SKM-1 (cell line): ENCODE results near the gene HOOK2.

Experiments used
- DNase-seq: peaks from one replicate; lab custom pipeline; 2025; ENCODE audit not compliant: unreplicated experiment; lab: John Stamatoyannopoulos, UW

The HOOK2 gene

DNA sequence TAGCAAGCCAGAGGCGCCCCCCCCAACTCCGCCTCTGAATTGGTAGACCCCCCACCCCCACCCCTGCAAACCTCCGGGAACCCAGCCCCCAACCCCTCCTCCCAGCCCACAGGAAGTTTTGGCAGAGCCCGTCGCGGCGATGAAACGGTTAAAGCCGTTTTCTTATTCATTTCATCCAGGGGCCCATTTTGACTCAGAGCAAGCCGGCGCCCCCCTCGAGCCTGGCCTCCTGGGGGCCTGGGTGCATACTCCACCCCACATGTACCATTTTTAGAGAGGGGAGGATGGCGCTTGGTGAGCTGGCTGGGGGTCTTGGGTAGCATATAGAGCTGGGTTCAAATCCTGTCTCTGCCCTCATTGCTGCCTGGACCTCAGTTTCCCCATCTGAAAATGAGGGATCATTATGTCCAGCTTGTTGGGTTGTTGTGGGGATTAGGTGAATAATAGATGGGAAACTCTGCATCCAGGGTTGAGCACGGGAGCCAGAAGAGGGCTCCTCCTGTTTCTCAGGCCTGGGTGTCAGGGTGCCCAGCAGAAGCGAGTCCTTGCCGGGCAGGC is 8.0 kb upstream of the HOOK2 start:
- DNase-seq, result no peak

- no peak for DNase-seq
These were observed 7.3 kb upstream of the HOOK2 start for GRCh38 chr19:12782424-12783290.

GRCh38 chr19:12782174-12782423 is 6.7 kb upstream of the HOOK2 start:
- DNase-seq, result no peak

DNA sequence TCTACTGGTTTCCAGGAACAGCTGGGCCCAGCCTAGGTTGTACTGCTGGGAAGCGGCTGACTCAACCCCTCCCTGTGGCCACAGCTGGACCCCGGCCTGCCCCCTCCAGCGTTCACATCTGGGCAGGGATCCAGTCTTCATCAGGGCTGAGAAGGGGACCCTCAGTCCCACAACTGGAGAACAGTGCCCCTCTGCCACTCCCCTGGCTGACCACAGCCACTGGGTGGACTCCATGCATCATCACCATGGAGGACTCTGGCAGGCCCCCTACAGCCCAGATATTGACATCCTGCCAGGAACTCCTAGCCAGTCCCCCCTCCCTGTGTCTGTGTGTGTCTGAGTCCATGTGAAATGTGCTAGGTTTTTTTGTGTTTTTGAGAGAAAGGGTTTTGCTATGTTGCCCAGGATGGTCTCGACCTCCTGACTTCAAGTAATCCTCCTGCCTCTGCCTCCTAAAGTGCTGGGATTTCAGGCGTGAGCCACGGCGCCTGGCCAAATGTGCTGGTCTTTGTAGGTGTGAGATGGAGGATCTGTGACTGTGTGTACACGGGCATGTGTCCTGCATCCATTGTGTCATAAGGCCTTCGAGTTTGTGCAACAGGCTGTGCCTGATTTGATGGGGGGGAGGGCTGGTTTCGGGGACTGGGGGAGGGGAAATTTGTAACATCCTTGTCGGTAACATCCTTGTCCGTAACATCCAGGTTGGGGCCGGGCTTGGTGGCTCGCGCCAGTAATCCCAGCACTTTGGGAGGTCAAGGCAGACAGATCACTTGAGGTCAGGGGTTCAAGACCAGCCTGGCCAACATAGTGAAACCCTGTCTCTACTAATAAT is 4.0 kb upstream of the HOOK2 start:
- no peak for DNase-seq

DNA sequence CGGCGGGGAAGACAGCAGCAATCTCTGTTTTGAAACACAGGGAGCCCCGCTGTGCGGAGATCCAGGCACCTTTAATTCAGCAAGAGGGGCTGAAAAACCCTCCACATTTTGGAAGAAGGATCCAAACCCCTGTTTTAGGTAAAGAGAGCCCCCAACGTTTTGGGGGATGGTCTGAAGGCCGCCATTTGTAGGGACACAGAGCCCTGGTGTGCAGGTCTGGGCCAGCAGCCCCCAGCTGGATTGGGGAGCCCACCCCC is 3.5 kb upstream of the HOOK2 start:
- DNase-seq, result no peak

GRCh38 chr19:12778017-12778904 is 2.9 kb upstream of the HOOK2 start:
- DNase-seq, result no peak

- DNase-seq, result peak; percentile 60
These were observed 2.1 kb upstream of the HOOK2 start for GRCh38 chr19:12777217-12778016.

GRCh38 chr19:12773571-12773970 is 1.8 kb downstream of the HOOK2 start:
- no peak for DNase-seq

DNA sequence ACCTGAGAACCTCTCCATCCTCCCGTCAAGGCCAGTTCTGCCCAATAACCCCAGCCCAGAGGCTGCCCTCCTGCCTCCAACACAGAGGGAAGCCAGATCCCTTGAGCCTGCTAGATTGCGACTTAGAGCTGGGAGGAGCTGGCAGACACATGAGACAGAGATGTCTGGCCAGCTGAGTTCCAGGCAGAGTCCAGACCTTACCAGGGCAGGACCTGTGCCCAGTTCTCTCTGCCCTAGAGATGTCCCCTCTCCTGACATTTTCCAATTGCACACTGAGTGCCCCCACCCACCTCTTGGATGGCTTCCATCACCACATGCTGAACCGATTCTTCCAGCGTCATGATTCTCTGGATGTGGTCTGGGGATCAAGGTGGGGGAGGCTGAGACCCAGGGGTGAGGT is 3.0 kb downstream of the HOOK2 start:
- no peak for DNase-seq

- DNase-seq, result no peak
These were observed 4.4 kb downstream of the HOOK2 start for GRCh38 chr19:12770922-12771321.

- no peak for DNase-seq
These were observed 5.7 kb downstream of the HOOK2 start for GRCh38 chr19:12769689-12770088.

DNA sequence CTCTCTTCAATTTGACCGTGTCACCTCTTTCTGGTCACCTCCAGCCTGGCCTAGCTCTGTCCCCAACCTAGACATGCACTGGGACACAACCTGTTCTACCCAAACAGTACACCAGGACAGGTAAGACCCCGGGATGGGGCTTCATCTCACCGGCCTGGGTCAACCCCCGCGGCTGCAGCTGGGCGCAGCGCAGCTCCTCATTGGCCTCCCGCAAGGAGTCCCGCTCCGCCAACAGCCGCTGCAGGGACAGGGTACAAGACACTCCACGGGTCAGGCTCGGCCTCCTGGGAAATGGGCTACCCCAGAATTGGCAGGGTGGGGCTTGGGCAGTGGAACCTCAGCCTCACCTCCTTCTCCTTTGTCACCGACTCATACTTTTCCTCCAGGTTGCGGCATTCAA is 7.7 kb downstream of the HOOK2 start:
- no peak for DNase-seq

DNA sequence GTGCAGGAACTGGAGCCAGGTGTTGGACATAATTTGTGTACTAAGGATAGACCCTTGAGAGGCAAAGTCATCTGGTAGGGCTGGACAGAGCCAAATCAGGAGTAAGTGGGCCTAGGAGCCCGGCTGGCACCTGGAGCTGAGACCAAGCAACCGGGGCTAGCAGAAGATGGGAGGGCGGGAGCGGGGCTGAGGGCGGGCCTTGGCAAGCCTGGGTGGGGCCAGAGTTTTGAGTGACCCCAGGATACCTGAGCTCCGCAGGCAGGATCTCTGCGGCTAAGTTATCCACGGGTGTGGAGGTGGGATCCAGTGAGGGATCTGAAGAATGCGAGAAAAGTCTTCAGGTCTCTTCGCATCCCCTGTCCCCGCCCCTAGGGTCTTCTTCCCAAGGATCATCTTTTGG is 8.2 kb downstream of the HOOK2 start:
- no peak for DNase-seq

DNA sequence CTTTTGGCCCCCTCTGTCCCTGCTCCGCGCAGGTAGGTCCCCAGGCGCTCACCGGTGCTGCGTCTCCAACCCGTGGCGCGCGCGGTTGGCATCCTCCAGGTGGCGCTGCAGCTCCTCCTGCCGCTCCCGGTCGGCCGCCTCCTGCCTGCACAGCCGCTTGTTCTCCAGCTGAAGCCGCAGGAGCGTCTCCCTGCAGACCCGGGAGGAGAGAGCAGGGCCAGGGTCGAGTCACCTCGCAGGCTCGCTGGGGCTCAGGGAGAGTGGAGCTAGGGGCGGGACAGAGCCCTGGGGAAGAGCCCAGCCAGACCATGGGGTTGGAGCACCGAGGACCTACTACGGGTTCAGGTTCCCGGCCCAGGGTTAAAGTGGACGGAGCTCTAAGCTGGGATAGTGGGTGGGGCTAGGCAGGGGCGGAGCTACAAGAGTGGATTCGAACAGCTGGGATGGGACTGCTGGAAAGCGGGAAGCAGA is 9.3 kb downstream of the HOOK2 start:
- peak; percentile 75 for DNase-seq

DNA sequence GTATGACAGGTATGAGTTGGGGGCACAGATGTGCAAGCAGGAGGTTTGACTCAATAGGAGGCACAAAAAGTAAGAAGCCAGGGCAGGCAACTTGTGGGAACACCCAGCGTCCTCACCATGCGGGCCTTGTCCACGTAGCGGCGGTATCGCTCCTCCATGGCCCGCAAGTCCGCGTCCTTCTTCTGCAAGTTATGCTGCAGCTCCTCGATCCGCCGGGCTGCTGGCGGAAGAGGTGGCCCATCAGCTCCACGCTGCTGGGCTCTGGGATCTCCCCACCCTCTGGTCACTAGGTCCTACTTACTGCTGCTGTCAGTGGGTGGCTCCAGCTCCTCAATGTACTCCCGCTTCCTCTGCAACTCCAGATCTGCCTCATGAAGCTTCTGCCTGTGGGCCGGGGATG is 10.7 kb downstream of the HOOK2 start:
- no peak for DNase-seq

DNA sequence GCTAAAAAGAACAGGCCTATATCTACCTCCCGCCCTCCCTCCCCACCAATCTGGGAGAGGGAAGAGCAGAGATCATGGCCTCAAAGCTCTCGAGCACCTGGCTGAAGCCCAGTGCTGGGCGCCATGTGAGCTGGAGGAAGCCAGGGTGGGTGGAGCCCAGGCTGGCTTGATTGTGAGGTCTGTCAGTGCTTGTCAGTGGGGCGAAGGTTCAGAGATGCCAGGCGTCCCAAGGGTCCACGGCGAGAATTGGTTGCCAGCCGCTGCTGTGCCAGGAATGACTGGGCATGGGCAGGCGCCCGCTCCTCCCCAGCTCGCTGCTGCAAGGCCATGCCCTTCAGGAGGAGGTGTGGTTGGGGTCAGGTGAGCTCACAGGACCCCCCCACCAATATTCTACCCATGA is 12.3 kb downstream of the HOOK2 start:
- DNase-seq, result no peak

GRCh38 chr19:12759686-12760085 is 15.7 kb downstream of the HOOK2 start:
- DNase-seq, result no peak

DNA sequence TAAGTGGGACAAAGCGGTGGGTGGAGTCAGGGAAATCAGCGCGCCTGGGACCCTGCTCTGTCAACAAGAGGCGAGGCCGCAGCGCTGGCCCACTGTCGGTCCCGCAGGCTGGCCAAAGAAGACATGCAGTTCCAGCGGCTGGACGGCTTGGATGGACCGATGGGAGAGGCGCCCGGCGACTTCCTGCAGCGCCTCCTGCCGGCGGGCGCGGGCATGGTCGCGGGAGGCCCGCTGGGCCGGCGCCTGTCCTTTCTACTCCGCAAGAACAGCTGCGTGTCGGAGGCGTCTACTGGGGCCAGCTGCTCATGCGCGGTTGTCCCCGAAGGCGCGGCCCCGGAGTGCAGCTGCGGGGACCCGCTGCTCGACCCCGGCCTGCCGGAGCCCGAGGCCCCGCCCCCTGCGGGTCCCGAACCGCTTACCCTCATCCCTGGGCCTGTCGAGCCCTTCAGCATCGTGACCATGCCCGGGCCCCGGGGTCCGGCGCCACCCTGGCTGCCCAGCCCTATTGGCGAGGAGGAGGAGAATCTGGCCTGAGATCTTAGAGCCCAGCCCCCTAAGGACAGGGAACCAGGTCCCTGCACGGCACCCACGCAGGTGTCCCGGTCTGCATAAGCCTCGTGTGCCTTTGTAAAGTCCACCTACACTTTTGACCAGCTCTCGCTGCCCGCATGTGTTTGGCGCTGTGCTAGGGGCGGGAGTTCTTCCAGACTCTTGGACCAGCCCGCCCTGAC is 17.6 kb downstream of the HOOK2 start:
- DNase-seq, result peak; percentile 39

DNA sequence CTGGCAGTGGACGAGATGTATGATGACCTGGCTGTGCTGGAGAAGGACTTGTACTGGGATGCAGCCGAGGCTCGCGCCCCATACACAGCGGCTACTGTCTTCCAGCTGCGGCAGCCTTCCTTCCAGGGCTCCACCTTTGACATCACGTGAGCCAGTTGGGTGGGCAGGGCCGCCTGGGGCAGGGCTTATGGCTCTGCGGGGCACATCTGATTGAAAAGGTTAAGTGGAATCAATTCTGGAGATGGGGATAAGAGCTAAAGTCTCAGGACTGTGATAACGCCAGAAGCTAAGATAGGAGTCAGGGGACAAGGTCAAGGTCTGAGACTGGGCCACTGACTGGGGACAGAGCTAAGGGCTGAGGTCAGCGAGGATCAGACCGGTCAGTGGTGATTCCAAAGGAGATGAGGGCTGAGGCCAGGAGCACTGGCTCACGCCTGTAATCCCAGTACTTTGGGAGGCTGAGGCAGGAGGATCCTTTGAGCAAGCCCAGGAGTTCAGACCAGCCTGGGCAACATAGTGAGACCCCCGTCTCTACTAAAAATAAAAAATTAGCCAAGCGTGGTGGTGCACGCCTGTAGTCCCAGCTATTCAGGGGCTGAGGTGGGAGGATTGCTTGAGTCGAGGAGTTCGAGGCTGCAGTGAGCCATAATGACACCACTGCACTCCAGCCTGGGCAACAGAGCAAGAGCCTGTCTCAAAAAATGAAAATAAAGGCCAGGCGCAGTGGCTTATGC is 19.0 kb downstream of the HOOK2 start:
- DNase-seq, result no peak
